ENCODE measurements around the gene NBDY. TPM values are rescaled to one million over a fixed set of nuclear protein-coding genes. Genes with fewer than 3 reads are reported as not detected.
"Not testable (repeated sequence)": the region's sequence is repeated elsewhere in the genome, so short reads cannot be mapped to it uniquely, and the experiment has no call there.

Gene NBDY
- total and polyA plus RNA-seq, 2 of the 13 experiments (the other 11 are each of a cell fraction or from before 2014, with no cell fraction given), result 1.4 to 1.7 TPM

- BruUV-seq (replicated peaks); H3K36me3 ChIP-seq (replicated peaks in 1 of 2; ENCODE audit: control insufficient read depth in 1 of 2, insufficient read depth in 2 of 2, low read length in 2 of 2); DNase-seq (ENCODE audit: low spot score); H3K27ac ChIP-seq (ENCODE audit: extremely low read length, insufficient read depth, low read length); H3K4me1 ChIP-seq (ENCODE audit: insufficient read depth, low read length); H3K9me3 ChIP-seq (ENCODE audit: low read length); FAIRE-seq; POLR2A ChIA-PET; H3K27me3 ChIP-seq (ENCODE audit: control insufficient read depth in 1 of 2, insufficient read depth in 2 of 2, low read length in 2 of 2); H3K9ac ChIP-seq (ENCODE audit: insufficient read depth, low read depth, low read length); H2AFZ ChIP-seq (ENCODE audit: low read length); H3K4me2 ChIP-seq (ENCODE audit: low read depth, low read length); H3K79me2 ChIP-seq (ENCODE audit: insufficient read depth, low read length); H3K4me3 ChIP-seq (replicated peaks in 1 of 3; ENCODE audit: insufficient read depth in 1 of 3, low read depth in 2 of 3, low read length in 3 of 3); in situ Hi-C loops (cut with HindIII; ENCODE audit: extremely low pct_ligation_motif_present, low pct_unique_long_range_greater_than_20kb); H4K20me1 ChIP-seq (ENCODE audit: insufficient read depth, low read length); ATAC-seq; CTCF ChIA-PET (ENCODE audit: low intra/inter-chr PET ratio, low total read pairs): not testable (repeated sequence)
- intact Hi-C loops (cut with micrococcal nuclease; ENCODE audit: unreplicated experiment), result loop anchor here (10.0 kb wide), 1 partner anchor 394 kb away; no protein-coding TSS in a partner anchor
- 72% methylated on average over 15 of the region's 15 CpGs for WGBS (ENCODE audit: low lambda C conversion rate)
These were observed 31.5 kb downstream of the NBDY start for GRCh38 chrX:56760410-56761124.

- H4K20me1 ChIP-seq (ENCODE audit: insufficient read depth, low read length), result no peaks in the 10 kb centered on the region
- intact Hi-C loops (cut with micrococcal nuclease; ENCODE audit: unreplicated experiment), result loop anchor here (10.0 kb wide), 1 partner anchor 394 kb away; no protein-coding TSS in a partner anchor
These were observed 32.1 kb downstream of the NBDY start for GRCh38 chrX:56761167-56761566.

More at GRCh38 chrX:56761167-56761566, 32.1 kb downstream of the NBDY start:
- Histone ChIP-seq H3K9me3 (ENCODE audit: low read length) (no peaks in the 10 kb centered on the region), H3K4me3 (replicated peaks in 1 of 3; ENCODE audit: insufficient read depth in 1 of 3, low read depth in 2 of 3, low read length in 3 of 3) (no peak overlapping the region), H3K79me2 (ENCODE audit: insufficient read depth, low read length) (no peaks in the 10 kb centered on the region), H3K27me3 (ENCODE audit: control insufficient read depth in 1 of 2, insufficient read depth in 2 of 2, low read length in 2 of 2) (no peaks in the 10 kb centered on the region), H3K36me3 (replicated peaks in 1 of 2; ENCODE audit: control insufficient read depth in 1 of 2, insufficient read depth in 2 of 2, low read length in 2 of 2) (no peaks in the 10 kb centered on the region), H3K27ac (ENCODE audit: extremely low read length, insufficient read depth, low read length) (no peak overlapping the region), H3K4me1 (ENCODE audit: insufficient read depth, low read length) (peaks cover 9% of the 10 kb centered on the region), H3K9ac (ENCODE audit: insufficient read depth, low read depth, low read length) (no peak overlapping the region), H2AFZ (ENCODE audit: low read length) (no peak overlapping the region), H3K4me2 (ENCODE audit: low read depth, low read length) (no peak overlapping the region)
- 35% methylated on average over 3 of the region's 5 CpGs for WGBS (ENCODE audit: low lambda C conversion rate)
- TF ChIP-seq NPAS2 (CRISPR knock-in tag; IDR thresholded peaks at IDR 0.05; ENCODE audit: borderline replicate concordance) (no peak), NR2C2 (CRISPR knock-in tag; IDR thresholded peaks at IDR 0.05; ENCODE audit: borderline replicate concordance) (no peak), CTCF (CRISPR knock-in tag; IDR thresholded peaks at IDR 0.05) (no peak), ZNF337 (CRISPR knock-in tag; IDR thresholded peaks at IDR 0.05; ENCODE audit: borderline replicate concordance, low read depth) (no peak)
- in situ Hi-C loops (cut with HindIII; ENCODE audit: extremely low pct_ligation_motif_present, low pct_unique_long_range_greater_than_20kb), result no loop called here
- FAIRE-seq (no peak), ATAC-seq (no peak), DNase-seq (ENCODE audit: low spot score) (no peak)
- no TSS peak for BruUV-seq (replicated peaks)
- POLR2A ChIA-PET, result no interaction called here
- CTCF ChIA-PET (ENCODE audit: low intra/inter-chr PET ratio, low total read pairs), result no interaction called here
